Endothelial cell of umbilical vein (primary cell): ENCODE measurements around the gene GRK5. TPM values are rescaled to one million over a fixed set of nuclear protein-coding genes. Genes with fewer than 3 reads are reported as not detected.

Experiments
- BruUV-seq: library from RNA; stranded (reverse); fragments of 400-500 nt; replicated peaks from 2 replicates; lab custom pipeline; 2021; lab: Mats Ljungman, UMichigan
- CTCF ChIA-PET: fragments of 300-600, 350-600 bp; sonication (Branson Sonifier 250); formaldehyde crosslinking; loops from one replicate; lab custom pipeline; 2021; ENCODE audit warnings: antibody characterized with exemption, inconsistent platforms; lab: Charles Lee
- POLR2A ChIA-PET: fragments of 300-600, 350-600 bp; sonication (Branson Sonifier 250); formaldehyde crosslinking; loops from one replicate; lab custom pipeline; 2021; ENCODE audit warnings: antibody characterized with exemption, inconsistent platforms; lab: Charles Lee
- DNase-seq: peaks from one replicate; pipeline ENCODE4 v3.0.0-alpha.2; 2011; ENCODE audit warnings: low read depth, low spot score
- FAIRE-seq: peaks from 2 replicates; lab custom pipeline; 2011; peaks lifted over from hg19 to GRCh38; lab: Jason Lieb, UNC
- H2AFZ ChIP-seq: 2 replicates; pipeline ENCODE4 v1.6.0; 2012; ENCODE audit warnings: low read depth, low read length, control low read depth, inconsistent platforms
- H3K27ac ChIP-seq: 2 replicates; pipeline ENCODE4 v1.5.1; 2011; ENCODE audit warnings: low read depth, mild to moderate bottlenecking, control low read depth, low read length, moderate library complexity; ENCODE audit not compliant: insufficient read depth
- H3K27me3 ChIP-seq, 2 experiments: 2 replicates each; pipeline versions ENCODE4 v1.6.0 to v1.6.1; 2011; ENCODE audit warnings: low read length in 2 of 2, mixed read lengths in 1 of 2; ENCODE audit not compliant: control insufficient read depth in 2 of 2, insufficient read depth in 2 of 2
- H3K36me3 ChIP-seq, 2 experiments: 2 replicates in 1 of 2; 3 replicates in 1 of 2; pipeline ENCODE4 v1.5.1; 2011; ENCODE audit warnings: low read length in 2 of 2, mild to moderate bottlenecking in 1 of 2, moderate library complexity in 1 of 2; ENCODE audit not compliant: control insufficient read depth in 2 of 2, insufficient read depth in 2 of 2; ENCODE audit errors: extremely low read depth in 1 of 2
- H3K4me1 ChIP-seq: 3 replicates; pipeline ENCODE4 v1.5.1; 2011; ENCODE audit warnings: mild to moderate bottlenecking, low read length; ENCODE audit not compliant: control insufficient read depth, insufficient read depth; ENCODE audit errors: extremely low read depth
- H3K4me2 ChIP-seq: 2 replicates; pipeline ENCODE4 v1.6.1; 2011; ENCODE audit warnings: low read length, control low read depth, mixed read lengths; ENCODE audit not compliant: insufficient read depth
- H3K4me3 ChIP-seq, 3 experiments: fragments of 200-600 bp in 1 of 3; sonication (generic), shearing (Covaris generic) in 1 of 3; replicated peaks in 1 of 3; 2 replicates each; pipeline ENCODE4 v1.5.1; 2011 to 2016; ENCODE audit warnings: control low read depth in 3 of 3, low read length in 3 of 3, mild to moderate bottlenecking in 2 of 3, inconsistent platforms in 1 of 3, low read depth in 1 of 3, moderate library complexity in 1 of 3; ENCODE audit not compliant: insufficient read depth in 1 of 3
- H3K79me2 ChIP-seq: 2 replicates; pipeline ENCODE4 v1.6.0; 2012; ENCODE audit warnings: low read length, inconsistent platforms; ENCODE audit not compliant: control insufficient read depth, insufficient read depth
- H3K9ac ChIP-seq: replicated peaks from 2 replicates; pipeline ENCODE3; 2011; ENCODE audit warnings: low read length, control low read depth; ENCODE audit not compliant: insufficient read depth; ENCODE audit errors: extremely low read depth
- H3K9me1 ChIP-seq: replicated peaks from 3 replicates; pipeline ENCODE4 v1.6.0; 2011; ENCODE audit warnings: mild to moderate bottlenecking, low read length; ENCODE audit not compliant: control insufficient read depth, insufficient read depth; ENCODE audit errors: extremely low read depth
- H3K9me3 ChIP-seq: replicated peaks from 2 replicates; pipeline ENCODE4 v1.5.1; 2012; ENCODE audit warnings: low read length, inconsistent platforms; ENCODE audit not compliant: control insufficient read depth, insufficient read depth
- H4K20me1 ChIP-seq: replicated peaks from 2 replicates; pipeline ENCODE3; 2011; ENCODE audit warnings: mild to moderate bottlenecking, low read length; ENCODE audit not compliant: control insufficient read depth, insufficient read depth; ENCODE audit errors: extremely low read depth
- CTCF ChIP-seq, 2 donors: IDR thresholded peaks; 1 replicate in 1 of 2; 2 replicates in 1 of 2; pipeline ENCODE4 v1.5.1; 2011; ENCODE audit warnings: low read length in 2 of 2, mild to moderate bottlenecking in 2 of 2, moderate library complexity in 2 of 2, control low read depth in 1 of 2, inconsistent platforms in 1 of 2, low read depth in 1 of 2; ENCODE audit not compliant: insufficient read depth in 1 of 2; ENCODE audit errors: extremely low read depth in 1 of 2
- EZH2 ChIP-seq: IDR thresholded peaks from 2 replicates; pipeline ENCODE4 v1.6.1; 2012; ENCODE audit warnings: borderline replicate concordance, low read depth, mild to moderate bottlenecking, moderate library complexity, low read length, inconsistent platforms; ENCODE audit not compliant: severe bottlenecking
- FOS ChIP-seq: IDR thresholded peaks from 2 replicates; pipeline ENCODE4 v1.6.1; 2011; ENCODE audit warnings: mild to moderate bottlenecking, low read length, moderate library complexity, borderline replicate concordance; ENCODE audit not compliant: insufficient read depth
- GATA2 ChIP-seq: IDR thresholded peaks from 2 replicates; pipeline ENCODE4 v1.7.0; 2011; ENCODE audit warnings: low read depth, mild to moderate bottlenecking, moderate library complexity, mixed read lengths, low read length; ENCODE audit not compliant: insufficient read length, insufficient read depth
- JUN ChIP-seq: IDR thresholded peaks from 2 replicates; pipeline ENCODE4 v1.6.1; 2011; ENCODE audit warnings: borderline replicate concordance, low read depth; ENCODE audit not compliant: insufficient read length, insufficient read depth
- MAX ChIP-seq: IDR thresholded peaks from 2 replicates; pipeline ENCODE4 v1.6.1; 2011; ENCODE audit not compliant: insufficient read depth, insufficient read length
- MYC ChIP-seq: IDR thresholded peaks from one replicate; pipeline ENCODE4 v1.6.1; 2011; ENCODE audit warnings: mild to moderate bottlenecking, low read depth, low read length
- POLR2A ChIP-seq: IDR thresholded peaks from 2 replicates; pipeline ENCODE4 v1.6.1; 2012; ENCODE audit warnings: low read depth, mild to moderate bottlenecking, control low read depth, low read length
- POLR2AphosphoS5 ChIP-seq: IDR thresholded peaks from 2 replicates; pipeline ENCODE4 v1.6.1; 2012; ENCODE audit warnings: low read depth, mild to moderate bottlenecking, control low read depth, low read length, moderate library complexity; ENCODE audit not compliant: insufficient read depth
- dilution Hi-C: fragments of 300-500 bp; cut with MboI; formaldehyde crosslinking; loops from one replicate; pipeline ENCODE4 v1.15.0; 2019; ENCODE audit warnings: low sequenced_read_pairs; ENCODE audit not compliant: extremely low pct_ligation_motif_present
- intact Hi-C: fragments of 100-400 bp; cut with micrococcal nuclease; formaldehyde crosslinking; loops from one replicate; pipeline ENCODE4 v1.10.0; 2022
- polyA plus RNA-seq, 4 experiments: library from polyadenylated mRNA; depleted of rRNA in 3 of 4; stranded (reverse) in 3 of 4; unstranded in 1 of 4; fragments of >200 nt; gene quantifications; 2 replicates each; pipeline versions ENCODE4 v1.2.1 to v1.2.3, GENCODE V29; 2011 to 2012; ENCODE audit warnings: missing spikeins in 1 of 4
- total RNA-seq: library from RNA; stranded (reverse); gene quantifications from 2 replicates; pipeline ENCODE4 v1.2.3, GENCODE V29; 2021

GRK5 gene
- total and polyA plus RNA-seq, 2 donors (not counting 3 experiments of a cell fraction or from before 2014, with no cell fraction given), result 13.1 to 29.5 TPM

GRCh38 chr10:119272736-119273135 is 65.4 kb downstream of the GRK5 start:
- H3K27ac ChIP-seq, result no peak overlapping the region

More at GRCh38 chr10:119272736-119273135, 65.4 kb downstream of the GRK5 start:
- no peaks in the 10 kb centered on the region for H3K79me2 ChIP-seq
- no peak overlapping the region for H3K4me3 ChIP-seq
- ChIA-PET POLR2A (no interaction called here), CTCF (interaction anchor here (1.0 to 3.6 kb wide), 4 partner anchors 19 to 74 kb away, joined by 3 to 80 read pairs (median 12); partner anchors contain the start of gene GRK5)
- no peak overlapping the region for H2AFZ ChIP-seq
- H3K9me3 ChIP-seq, result no peaks in the 10 kb centered on the region
- H3K36me3 ChIP-seq, result no peaks in the 10 kb centered on the region
- H3K4me1 ChIP-seq, result peaks cover 34% of the 10 kb centered on the region
- no peak for DNase-seq
- dilution Hi-C loops, result no loop called here
- no peak overlapping the region for H3K4me2 ChIP-seq
- H3K9me1 ChIP-seq, result no peaks in the 10 kb centered on the region
- no TSS peak for BruUV-seq
- no peak for FAIRE-seq
- no peaks in the 10 kb centered on the region for H3K27me3 ChIP-seq
- TF ChIP-seq MAX, result no peak
- no peak for TF ChIP-seq POLR2AphosphoS5
- TF ChIP-seq POLR2A, result no peak
- TF ChIP-seq CTCF (IDR thresholded peaks at IDR 0.05; ENCODE audit: extremely low read depth in 1 of 2, insufficient read depth in 1 of 2, low read depth in 1 of 2, low read length in 2 of 2), result no peak
- TF ChIP-seq JUN, result no peak
- no peak for TF ChIP-seq GATA2
- no peak for TF ChIP-seq FOS
- no peak for TF ChIP-seq EZH2
- TF ChIP-seq MYC, result no peak
- no peaks in the 10 kb centered on the region for H4K20me1 ChIP-seq
- no peak overlapping the region for H3K9ac ChIP-seq
- intact Hi-C loops, result no loop called here
